Heart left ventricle (tissue), 13 donors: ENCODE measurements around the gene TENM3.

Experiments
- CTCF ChIP-seq, 12 donors: fragments of 200-600 bp; sonication (generic) in 4 of 12; IDR thresholded peaks; one replicate each; pipeline versions ENCODE4 v1.5.0 to v1.8.0; 2018 to 2022; ENCODE audit warnings: antibody characterized with exemption in 12 of 12, mild to moderate bottlenecking in 5 of 12
- POLR2A ChIP-seq, 2 donors: fragments of 450-650 bp; IDR thresholded peaks; one replicate each; pipeline ENCODE4 v1.6.1; 2017; ENCODE audit warnings: antibody characterized with exemption in 2 of 2, mild to moderate bottlenecking in 2 of 2, moderate library complexity in 2 of 2
- donor health status: ischemic (EF 13 %, LVEDD 7.1; RV severe dilation, severe dysfunction).
- donor health status: DM: no; HTN: yes; CAD: no.
- donor health status: DM: no; HTN: no; CAD: no.
- donor health status: ischemic (EF 25% LVEDD 6.9; RV normal size, moderate dysfunction).
- donor health status: ischemic (EF 25% LVEDD 5.7; RV mildly dilated, moderate dysfunction).
- donor health status: ischemic (EF 35%, LVEDD 5.7; RV mildly dilated, moderate dysfunction).
- donor health status: nonischemic (EF 11% LVEDD 7.7; RV severe dilation, severe dysfunction).
- donor health status: DM: yes; HTN: yes; CAD: no.
- donor health status: PGD.
- donor health status: ischemic (EF 29% LVEDD 5.4; RV normal size, mild dysfunction).
- donor health status: nonischemic (EF 23%, LVEDD 6.1; RV moderate dilation, normal function).

- no peak for TF ChIP-seq CTCF (IDR thresholded peaks at IDR 0.05)
- TF ChIP-seq POLR2A (IDR thresholded peaks at IDR 0.05) = no peak
These were observed 76.9 kb downstream of the TENM3 start for GRCh38 chr4:182320092-182320491.
